ENCODE measurements around the gene SHANK2. TPM values are rescaled to one million over a fixed set of nuclear protein-coding genes. Genes with fewer than 3 reads are reported as not detected.

SHANK2 gene
- total and polyA plus RNA-seq, 10 of the 15 experiments (the other 5 are each of a cell fraction or from before 2014, with no cell fraction given): 0.01 to 0.31 (median 0.10) TPM; not detected in 5

DNA sequence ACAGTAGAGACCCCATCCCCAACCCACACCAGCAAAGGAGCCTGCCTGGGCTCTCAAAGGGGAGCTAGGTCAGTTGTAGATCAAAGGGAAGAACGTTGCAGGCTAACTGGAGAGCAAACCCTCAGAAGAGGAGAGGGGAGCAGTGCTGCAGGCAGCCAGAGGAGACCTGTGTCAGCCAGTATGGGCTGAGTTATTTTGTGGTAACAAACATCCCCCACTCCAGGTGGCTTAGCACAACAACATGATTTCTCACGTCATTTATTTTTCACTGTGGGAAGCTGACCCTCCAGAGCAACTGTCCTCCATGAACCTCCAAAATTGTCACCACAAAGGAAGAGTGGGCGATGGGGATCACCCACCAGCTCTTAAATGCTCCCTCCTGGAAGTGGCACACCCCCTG is 19.8 kb upstream of the SHANK2 start (continued):
- TF ChIP-seq, protein P1, sequence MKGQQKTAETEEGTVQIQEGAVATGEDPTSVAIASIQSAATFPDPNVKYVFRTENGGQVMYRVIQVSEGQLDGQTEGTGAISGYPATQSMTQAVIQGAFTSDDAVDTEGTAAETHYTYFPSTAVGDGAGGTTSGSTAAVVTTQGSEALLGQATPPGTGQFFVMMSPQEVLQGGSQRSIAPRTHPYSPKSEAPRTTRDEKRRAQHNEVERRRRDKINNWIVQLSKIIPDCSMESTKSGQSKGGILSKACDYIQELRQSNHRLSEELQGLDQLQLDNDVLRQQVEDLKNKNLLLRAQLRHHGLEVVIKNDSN (IDR thresholded peaks at IDR 0.05; ENCODE audit: borderline replicate concordance, extremely low read length, insufficient read depth, low read depth, low read length): no peak
- no peak for TF ChIP-seq FOXM1 (IDR thresholded peaks at IDR 0.05; ENCODE audit: low read depth, low read length)
- TF ChIP-seq CHD2 (IDR thresholded peaks at IDR 0.05; ENCODE audit: borderline replicate concordance, low read depth, low read length): no peak
- TF ChIP-seq, protein P2, sequence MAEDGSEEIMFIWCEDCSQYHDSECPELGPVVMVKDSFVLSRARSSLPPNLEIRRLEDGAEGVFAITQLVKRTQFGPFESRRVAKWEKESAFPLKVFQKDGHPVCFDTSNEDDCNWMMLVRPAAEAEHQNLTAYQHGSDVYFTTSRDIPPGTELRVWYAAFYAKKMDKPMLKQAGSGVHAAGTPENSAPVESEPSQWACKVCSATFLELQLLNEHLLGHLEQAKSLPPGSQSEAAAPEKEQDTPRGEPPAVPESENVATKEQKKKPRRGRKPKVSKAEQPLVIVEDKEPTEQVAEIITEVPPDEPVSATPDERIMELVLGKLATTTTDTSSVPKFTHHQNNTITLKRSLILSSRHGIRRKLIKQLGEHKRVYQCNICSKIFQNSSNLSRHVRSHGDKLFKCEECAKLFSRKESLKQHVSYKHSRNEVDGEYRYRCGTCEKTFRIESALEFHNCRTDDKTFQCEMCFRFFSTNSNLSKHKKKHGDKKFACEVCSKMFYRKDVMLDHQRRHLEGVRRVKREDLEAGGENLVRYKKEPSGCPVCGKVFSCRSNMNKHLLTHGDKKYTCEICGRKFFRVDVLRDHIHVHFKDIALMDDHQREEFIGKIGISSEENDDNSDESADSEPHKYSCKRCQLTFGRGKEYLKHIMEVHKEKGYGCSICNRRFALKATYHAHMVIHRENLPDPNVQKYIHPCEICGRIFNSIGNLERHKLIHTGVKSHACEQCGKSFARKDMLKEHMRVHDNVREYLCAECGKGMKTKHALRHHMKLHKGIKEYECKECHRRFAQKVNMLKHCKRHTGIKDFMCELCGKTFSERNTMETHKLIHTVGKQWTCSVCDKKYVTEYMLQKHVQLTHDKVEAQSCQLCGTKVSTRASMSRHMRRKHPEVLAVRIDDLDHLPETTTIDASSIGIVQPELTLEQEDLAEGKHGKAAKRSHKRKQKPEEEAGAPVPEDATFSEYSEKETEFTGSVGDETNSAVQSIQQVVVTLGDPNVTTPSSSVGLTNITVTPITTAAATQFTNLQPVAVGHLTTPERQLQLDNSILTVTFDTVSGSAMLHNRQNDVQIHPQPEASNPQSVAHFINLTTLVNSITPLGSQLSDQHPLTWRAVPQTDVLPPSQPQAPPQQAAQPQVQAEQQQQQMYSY (CRISPR knock-in tag; IDR thresholded peaks at IDR 0.05): no peak
- no peak for TF ChIP-seq GATAD2B (conservative IDR thresholded peaks at IDR 0.05; ENCODE audit: low read depth)
- no peak for TF ChIP-seq YBX1 (IDR thresholded peaks at IDR 0.05)
- TF ChIP-seq BRCA1 (IDR thresholded peaks at IDR 0.05; ENCODE audit: low read depth, low read length): no peak

All from GM12878 (cell line).